Esophagus squamous epithelium (tissue), 4 donors: ENCODE results near the gene THOC2.
"Not testable (repeated sequence)": the region's sequence is repeated elsewhere in the genome, so short reads cannot be mapped to it uniquely, and the experiment has no call there.

ENCODE experiments used
- POLR2A ChIP-seq, 4 donors: fragments of 450-650 bp; IDR thresholded peaks; one replicate each; pipeline ENCODE4 v1.6.1; 2017; ENCODE audit warnings: antibody characterized with exemption in 4 of 4, mild to moderate bottlenecking in 4 of 4, moderate library complexity in 3 of 4
- TF ChIP-seq, protein P1 (sequence below), 6 experiments: fragments of 450-650 bp in 4 of 6; fragments of 200-600 bp in 2 of 6; sonication (generic) in 2 of 6; IDR thresholded peaks; one replicate each; pipeline ENCODE4 v1.5.1; 2016 to 2019; ENCODE audit warnings: antibody characterized with exemption in 6 of 6, mild to moderate bottlenecking in 4 of 6, moderate library complexity in 4 of 6

GRCh38 chrX:123656507-123656906 is 76.3 kb downstream of the THOC2 start:
- TF ChIP-seq, protein P1, sequence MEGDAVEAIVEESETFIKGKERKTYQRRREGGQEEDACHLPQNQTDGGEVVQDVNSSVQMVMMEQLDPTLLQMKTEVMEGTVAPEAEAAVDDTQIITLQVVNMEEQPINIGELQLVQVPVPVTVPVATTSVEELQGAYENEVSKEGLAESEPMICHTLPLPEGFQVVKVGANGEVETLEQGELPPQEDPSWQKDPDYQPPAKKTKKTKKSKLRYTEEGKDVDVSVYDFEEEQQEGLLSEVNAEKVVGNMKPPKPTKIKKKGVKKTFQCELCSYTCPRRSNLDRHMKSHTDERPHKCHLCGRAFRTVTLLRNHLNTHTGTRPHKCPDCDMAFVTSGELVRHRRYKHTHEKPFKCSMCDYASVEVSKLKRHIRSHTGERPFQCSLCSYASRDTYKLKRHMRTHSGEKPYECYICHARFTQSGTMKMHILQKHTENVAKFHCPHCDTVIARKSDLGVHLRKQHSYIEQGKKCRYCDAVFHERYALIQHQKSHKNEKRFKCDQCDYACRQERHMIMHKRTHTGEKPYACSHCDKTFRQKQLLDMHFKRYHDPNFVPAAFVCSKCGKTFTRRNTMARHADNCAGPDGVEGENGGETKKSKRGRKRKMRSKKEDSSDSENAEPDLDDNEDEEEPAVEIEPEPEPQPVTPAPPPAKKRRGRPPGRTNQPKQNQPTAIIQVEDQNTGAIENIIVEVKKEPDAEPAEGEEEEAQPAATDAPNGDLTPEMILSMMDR (IDR thresholded peaks at IDR 0.05): not testable (repeated sequence)
- TF ChIP-seq POLR2A (IDR thresholded peaks at IDR 0.05): not testable (repeated sequence)
